HG02623 (cell line): Measurements from ENCODE around the gene GALNT18.

Experiments
- ATAC-seq: cut with Tn5 transposase; IDR thresholded peaks from one replicate; pipeline ENCODE4 v1.9.1; 2021; ENCODE audit warnings: moderate library complexity; ENCODE audit not compliant: unreplicated experiment

Gene GALNT18

GRCh38 chr11:11569936-11570491, 51.8 kb downstream of the GALNT18 start:
- ATAC-seq: no peak

- ATAC-seq: no peak
These were observed 53.1 kb downstream of the GALNT18 start for GRCh38 chr11:11568651-11569229.

- no peak for ATAC-seq
These were observed 53.7 kb downstream of the GALNT18 start for GRCh38 chr11:11567936-11568650.

- no peak for ATAC-seq
These were observed 56.2 kb downstream of the GALNT18 start for GRCh38 chr11:11565636-11566035.

- no peak for ATAC-seq
These were observed 58.4 kb downstream of the GALNT18 start for GRCh38 chr11:11563200-11563975.

GRCh38 chr11:11561991-11562390, 59.8 kb downstream of the GALNT18 start:
- no peak for ATAC-seq

GRCh38 chr11:11558826-11559225, 63.0 kb downstream of the GALNT18 start:
- no peak for ATAC-seq

GRCh38 chr11:11558396-11558795, 63.4 kb downstream of the GALNT18 start:
- ATAC-seq: no peak

GRCh38 chr11:11555208-11555607, 66.6 kb downstream of the GALNT18 start:
- ATAC-seq: no peak

GRCh38 chr11:11553573-11553972, 68.2 kb downstream of the GALNT18 start:
- ATAC-seq: no peak

GRCh38 chr11:11552529-11553087, 69.2 kb downstream of the GALNT18 start:
- ATAC-seq: no peak

GRCh38 chr11:11550534-11550933, 71.3 kb downstream of the GALNT18 start:
- no peak for ATAC-seq

GRCh38 chr11:11545285-11546275, 76.2 kb downstream of the GALNT18 start:
- no peak for ATAC-seq

GRCh38 chr11:11543656-11544055, 78.1 kb downstream of the GALNT18 start:
- ATAC-seq: no peak

GRCh38 chr11:11540157-11540556, 81.6 kb downstream of the GALNT18 start:
- ATAC-seq: no peak

- ATAC-seq: no peak
These were observed 83.4 kb downstream of the GALNT18 start for GRCh38 chr11:11538277-11538960.

- ATAC-seq: no peak
These were observed 83.9 kb downstream of the GALNT18 start for GRCh38 chr11:11537871-11538270.

GRCh38 chr11:11537372-11537771, 84.4 kb downstream of the GALNT18 start:
- ATAC-seq: no peak

GRCh38 chr11:11536650-11537049, 85.2 kb downstream of the GALNT18 start:
- ATAC-seq: no peak

- no peak for ATAC-seq
These were observed 86.2 kb downstream of the GALNT18 start for GRCh38 chr11:11535611-11536010.
